Measurements from ENCODE around the gene MCTP1. TPM values are rescaled to one million over a fixed set of nuclear protein-coding genes. Genes with fewer than 3 reads are reported as not detected.

Gene MCTP1
- polyA plus RNA-seq, 3 donors = 34.4 to 72.9 (median 55.5) TPM

GRCh38 chr5:94796586-94796985 lies 488.3 kb downstream of the MCTP1 start:
- peaks cover 15 to 63% of the 10 kb centered on the region in 2 donors for H3K36me3 ChIP-seq (replicated peaks in 1 of 2; ENCODE audit: control insufficient read depth in 1 of 2, insufficient read depth in 2 of 2, low read length in 2 of 2)
- H3K4me1 ChIP-seq (ENCODE audit: control insufficient read depth in 1 of 2, insufficient read depth in 2 of 2, low read length in 2 of 2) = peaks cover 11% of the 10 kb centered on the region in 2 donors
- no peaks in the 10 kb centered on the region for H3K9me3 ChIP-seq (replicated peaks in 1 of 2; ENCODE audit: control insufficient read depth in 1 of 2, insufficient read depth in 1 of 2, low read length in 2 of 2)
- H3K9me3 Mint-ChIP-seq = no peaks in the 10 kb centered on the region
- no peaks in the 10 kb centered on the region for H3K79me2 ChIP-seq (ENCODE audit: insufficient read depth, low read length)
- H3K4me1 Mint-ChIP-seq = peaks cover 22% of the 10 kb centered on the region
- no peaks in the 10 kb centered on the region for H3K27me3 ChIP-seq (ENCODE audit: control insufficient read depth in 2 of 2, insufficient read depth in 2 of 2, low read length in 2 of 2)
- DNase-seq = no peak
- peaks cover 3% of the 10 kb centered on the region for H4K20me1 ChIP-seq (ENCODE audit: insufficient read depth, low read length)
- H3K27ac ChIP-seq (ENCODE audit: low read depth in 1 of 2, low read length in 2 of 2) = no peak overlapping the region
- TF ChIP-seq CTCF (IDR thresholded peaks at IDR 0.05) = no peak
- no peaks in the 10 kb centered on the region for H3K27me3 Mint-ChIP-seq (ENCODE audit: low read depth in 3 of 3)
- 100% methylated on average over 1 of the region's 3 CpGs for WGBS (ENCODE audit: insufficient coverage)
- H3K36me3 Mint-ChIP-seq = peaks cover 39 to 50% of the 10 kb centered on the region in 2 donors
- no peak overlapping the region for H3K4me2 ChIP-seq (replicated peaks; ENCODE audit: extremely low read depth, low read length, poor library complexity, severe bottlenecking)
- no peak overlapping the region for H3K27ac Mint-ChIP-seq
- no peak overlapping the region for H3K4me3 Mint-ChIP-seq
- H2AFZ ChIP-seq (ENCODE audit: insufficient read depth, low read depth, low read length, poor library complexity, severe bottlenecking) = no peak overlapping the region
- intact Hi-C loops (cut with micrococcal nuclease) = no loop called here
- no peak overlapping the region for H3K9ac ChIP-seq (ENCODE audit: insufficient read depth, low read length, poor library complexity, severe bottlenecking)
- no peak overlapping the region for H3K4me3 ChIP-seq (replicated peaks in 1 of 3; ENCODE audit: low read depth in 2 of 3, low read length in 3 of 3)

GRCh38 chr5:94793816-94794198 lies 491.1 kb downstream of the MCTP1 start:
- peaks cover 3% of the 10 kb centered on the region for H4K20me1 ChIP-seq (ENCODE audit: insufficient read depth, low read length)
- peaks cover 0 to 2% (median 0%) of the 10 kb centered on the region in 7 donors for H3K9me3 Mint-ChIP-seq
- peaks cover 21 to 78% of the 10 kb centered on the region in 2 donors for H3K36me3 ChIP-seq (replicated peaks in 1 of 2; ENCODE audit: control insufficient read depth in 1 of 2, insufficient read depth in 2 of 2, low read length in 2 of 2)
- DNase-seq = peak in 2 of 3 donors; percentile 6 to 31
- H3K27ac Mint-ChIP-seq = peak overlapping the region in 6 of 7 donors; percentile 40 to 83 (median 73)
- no peak overlapping the region for H3K4me3 ChIP-seq (replicated peaks in 1 of 3; ENCODE audit: low read depth in 2 of 3, low read length in 3 of 3)
- H3K9me3 ChIP-seq (replicated peaks in 1 of 2; ENCODE audit: control insufficient read depth in 1 of 2, insufficient read depth in 1 of 2, low read length in 2 of 2) = no peaks in the 10 kb centered on the region
- no peaks in the 10 kb centered on the region for H3K27me3 Mint-ChIP-seq (ENCODE audit: low read depth in 3 of 3)
- H3K27me3 ChIP-seq (ENCODE audit: control insufficient read depth in 2 of 2, insufficient read depth in 2 of 2, low read length in 2 of 2) = no peaks in the 10 kb centered on the region
- H3K36me3 Mint-ChIP-seq = peaks cover 56 to 57% of the 10 kb centered on the region in 2 donors
- H3K4me3 Mint-ChIP-seq = no peak overlapping the region
- peak overlapping the region in 1 of 2 donors; percentile 67 for H3K27ac ChIP-seq (ENCODE audit: low read depth in 1 of 2, low read length in 2 of 2)
- no peak overlapping the region for H3K4me2 ChIP-seq (replicated peaks; ENCODE audit: extremely low read depth, low read length, poor library complexity, severe bottlenecking)
- no peak overlapping the region for H2AFZ ChIP-seq (ENCODE audit: insufficient read depth, low read depth, low read length, poor library complexity, severe bottlenecking)
- no peak overlapping the region for H3K9ac ChIP-seq (ENCODE audit: insufficient read depth, low read length, poor library complexity, severe bottlenecking)
- H3K79me2 ChIP-seq (ENCODE audit: insufficient read depth, low read length) = no peaks in the 10 kb centered on the region
- intact Hi-C loops (cut with micrococcal nuclease) = no loop called here
- TF ChIP-seq CTCF (IDR thresholded peaks at IDR 0.05) = no peak
- peaks cover 22% of the 10 kb centered on the region for H3K4me1 Mint-ChIP-seq
- peaks cover 11% of the 10 kb centered on the region in 2 donors for H3K4me1 ChIP-seq (ENCODE audit: control insufficient read depth in 1 of 2, insufficient read depth in 2 of 2, low read length in 2 of 2)
